Stimulated activated CD4-positive, alpha-beta T cell treated with anti-CD3 and anti-CD28 coated beads, Interleukin-4, amount 100 ng/mL, for 24 hours (primary cell): ENCODE results near the gene RRAS.
A peak's percentile ranks its signal among the peaks of the same experiment; 100 is the strongest.

ENCODE experiments used
- DNase-seq: peaks from one replicate; pipeline ENCODE4 v3.0.0-alpha.2; 2020

The RRAS gene

DNA sequence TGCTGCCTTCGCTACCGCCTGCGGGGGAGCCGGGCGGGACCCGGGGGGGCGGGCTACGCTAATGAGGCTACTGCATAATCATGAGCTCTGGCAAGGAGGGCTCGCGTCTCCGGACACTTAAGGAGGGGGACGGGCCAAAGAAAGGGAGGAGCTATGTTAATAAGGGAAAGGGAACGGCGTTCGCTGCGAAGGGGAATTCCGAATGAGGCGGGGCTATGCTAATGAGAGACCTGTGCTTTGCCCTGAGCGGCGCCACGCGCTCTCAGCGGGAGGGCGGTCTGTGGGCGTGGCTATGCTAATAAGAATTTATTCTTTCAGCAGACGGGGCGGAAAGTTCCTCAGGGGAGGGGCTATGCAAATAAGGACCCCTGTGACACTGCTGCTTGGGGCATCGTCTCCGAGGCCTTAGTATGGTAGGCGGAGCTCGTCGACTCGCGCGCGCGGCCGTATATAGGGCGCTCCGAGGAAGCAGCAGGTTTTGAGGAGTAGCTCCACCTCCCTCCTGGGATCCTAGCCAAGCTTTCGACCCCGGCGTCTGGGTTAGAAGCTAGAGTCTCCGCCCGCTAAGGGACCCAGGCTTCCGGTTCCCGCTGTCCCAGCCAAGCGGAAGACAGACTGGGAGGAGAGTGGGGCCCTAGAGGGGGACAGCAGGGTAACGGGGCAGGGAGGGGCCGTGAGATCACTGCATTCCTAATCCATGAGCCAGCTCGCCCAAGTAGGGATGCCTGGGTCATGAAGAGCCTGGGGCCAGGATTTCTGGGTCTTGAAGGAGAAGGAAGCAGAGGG lies at the start of gene RRAS:
RRAS (minus strand) TSS at position 31 of the 786 bp plus-strand sequence. CDS start 45 bp downstream, outside the sequence.
- DNase-seq, result peak; percentile 100

DNA sequence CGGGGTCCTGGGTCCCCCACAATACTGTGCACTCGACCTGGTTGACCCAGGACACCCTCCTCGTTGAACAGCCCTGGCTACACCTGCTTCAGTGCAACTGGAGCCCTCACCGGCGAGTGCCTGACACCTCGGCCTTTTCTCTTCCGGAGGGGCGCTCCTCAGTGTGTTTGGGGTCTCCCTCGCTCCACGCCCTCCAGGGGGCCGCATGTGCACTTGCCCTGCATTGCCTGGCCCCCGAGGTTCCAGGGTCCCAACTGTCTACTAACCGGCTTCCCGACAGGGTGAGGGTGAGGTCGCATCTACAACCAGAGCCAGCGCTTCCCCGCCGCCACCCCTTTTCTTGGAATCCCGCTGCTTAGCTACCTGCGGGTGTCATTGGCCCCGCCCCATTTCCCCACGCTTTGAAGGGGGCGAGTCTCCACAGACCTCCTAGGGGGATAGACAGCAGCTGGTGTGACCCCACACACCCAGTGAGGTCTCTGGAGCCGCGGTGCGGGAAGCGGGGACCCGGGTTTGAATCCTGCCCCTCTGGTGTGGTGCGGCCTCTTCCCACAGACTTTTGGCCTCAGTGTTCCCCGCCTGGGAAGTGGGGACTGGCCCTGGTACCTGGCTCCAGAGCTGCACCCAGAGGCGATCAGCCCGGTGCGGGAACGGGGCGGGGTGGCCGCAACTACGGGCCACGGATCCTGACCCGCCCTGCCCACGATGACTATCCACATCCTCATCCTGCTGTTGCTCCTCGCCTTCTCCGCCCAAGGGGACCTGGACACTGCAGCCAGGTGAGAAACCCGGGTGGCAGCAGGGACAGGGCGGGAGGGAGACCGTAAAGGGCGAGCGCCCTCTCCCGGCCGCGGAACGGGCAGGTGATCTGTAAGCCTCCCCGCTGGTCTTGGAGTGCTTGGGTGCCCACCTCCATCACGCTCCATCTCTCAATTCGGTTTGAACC lies 49.5 kb upstream of the RRAS start, which contains the start of gene ADM5:
ADM5 (plus strand) TSS at position 462 of the 946 bp plus-strand sequence; CDS start at position 706, 244 bp downstream.
- DNase-seq, result peak; percentile 44

DNA sequence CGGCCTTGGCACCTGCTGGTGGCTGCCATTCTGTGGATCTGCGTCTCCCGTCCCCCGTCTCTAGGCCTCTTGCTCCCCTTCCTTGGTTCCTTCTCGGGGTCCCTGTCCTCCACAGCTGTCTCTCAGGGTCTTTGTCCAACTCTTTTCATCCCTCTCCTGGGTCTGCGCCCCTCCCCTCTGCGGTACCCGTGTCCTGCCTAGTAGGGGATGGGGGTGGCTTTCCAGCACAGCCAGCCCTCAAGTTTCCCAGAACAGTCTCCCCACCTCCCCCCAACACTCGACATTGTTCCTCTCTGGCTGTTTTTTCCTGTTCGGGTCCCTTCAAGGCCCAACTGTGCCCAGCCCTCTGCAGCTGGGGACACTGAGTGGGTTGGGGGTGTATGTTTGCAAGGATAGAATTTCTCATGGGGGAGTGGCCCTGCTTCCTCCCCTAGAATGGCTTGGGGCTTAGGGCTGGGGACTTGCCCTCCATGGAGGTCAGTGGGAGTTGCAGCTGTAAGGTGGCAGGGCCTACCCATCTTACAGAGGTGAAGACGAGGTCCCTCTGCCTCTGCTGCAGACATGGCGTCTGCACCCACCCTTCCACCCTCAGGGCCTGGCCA lies 48.7 kb upstream of the RRAS start:
- no peak for DNase-seq

DNA sequence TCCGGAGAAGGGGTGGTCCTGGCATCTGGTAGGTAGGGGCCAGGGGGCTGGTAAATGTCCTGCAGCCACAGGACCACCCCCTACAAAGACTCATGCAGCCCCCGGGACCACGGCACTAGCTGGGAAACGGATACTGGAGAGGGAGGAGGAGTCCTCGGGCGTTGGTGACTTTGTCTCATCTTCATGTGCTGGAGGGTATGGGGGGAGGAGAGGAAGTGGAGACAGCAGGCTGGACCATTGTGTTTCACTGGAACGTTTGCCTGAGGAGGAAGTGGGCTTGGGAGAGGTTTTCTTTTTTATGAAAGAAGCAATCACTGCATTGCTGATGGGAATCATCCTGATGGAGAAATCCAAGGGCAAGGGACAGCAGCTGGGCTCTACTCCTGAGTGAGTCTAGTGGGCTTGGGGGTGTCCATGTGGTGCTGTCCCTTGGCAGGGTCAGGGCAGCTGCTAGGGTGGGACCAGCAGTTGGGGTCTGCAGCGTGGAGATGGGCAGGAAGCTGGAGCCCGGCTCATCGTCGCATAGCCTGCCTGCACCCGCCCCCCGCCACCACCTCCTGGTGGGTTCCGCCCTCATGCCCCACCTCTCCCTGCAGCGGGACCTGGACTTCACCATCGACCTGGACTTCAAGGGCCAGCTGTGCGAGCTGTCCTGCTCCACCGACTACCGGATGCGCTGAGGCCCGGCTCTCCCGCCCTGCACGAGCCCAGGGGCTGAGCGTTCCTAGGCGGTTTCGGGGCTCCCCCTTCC lies 47.8 kb upstream of the RRAS start:
- DNase-seq, result no peak

DNA sequence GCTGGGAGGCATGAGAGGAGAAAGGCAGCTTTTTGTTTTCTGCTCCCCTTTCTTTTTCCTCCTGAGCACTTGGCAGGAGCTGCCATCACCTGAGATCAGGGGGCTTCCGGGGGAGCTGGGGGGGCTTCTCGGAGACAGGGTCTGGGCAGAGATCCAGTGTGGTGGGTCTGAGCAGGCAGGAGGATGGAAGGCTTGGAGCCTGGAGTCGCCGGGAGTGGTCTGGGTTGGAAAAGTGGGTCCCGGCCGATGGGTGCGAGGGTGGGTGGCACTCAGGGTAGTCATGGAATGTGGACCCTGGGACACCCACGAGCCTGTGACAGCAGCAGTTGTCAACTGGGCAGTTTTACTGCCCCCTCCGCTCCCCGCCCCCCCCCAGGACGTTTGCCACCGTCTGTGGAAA lies 47.2 kb upstream of the RRAS start:
- DNase-seq, result no peak

DNA sequence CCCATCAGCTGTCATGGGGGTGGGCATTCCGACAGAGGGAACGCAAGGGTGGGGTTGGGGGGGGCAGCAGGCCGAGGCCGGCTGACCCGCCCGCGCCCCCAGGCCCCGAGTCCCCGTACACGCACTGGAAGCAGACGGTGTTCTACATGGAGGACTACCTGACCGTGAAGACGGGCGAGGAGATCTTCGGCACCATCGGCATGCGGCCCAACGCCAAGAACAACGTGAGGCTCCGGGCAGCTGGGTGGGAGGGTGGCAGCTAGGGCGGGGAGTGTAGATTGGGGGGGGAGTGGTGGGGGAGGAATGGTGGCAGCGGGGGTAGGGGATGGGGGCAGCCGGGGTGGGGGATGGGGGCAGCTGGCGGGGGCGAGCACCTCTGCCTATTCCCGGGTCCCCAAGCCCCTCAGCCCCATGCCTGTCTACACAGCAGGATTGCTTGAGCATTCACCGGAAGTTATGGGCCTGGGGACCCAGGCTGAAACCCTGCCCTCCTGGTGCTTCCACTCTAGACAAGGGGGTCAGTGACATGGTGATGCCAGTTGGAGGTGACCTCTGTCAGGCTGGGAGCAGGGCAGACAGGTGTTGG lies 46.7 kb upstream of the RRAS start:
- DNase-seq, result no peak

DNA sequence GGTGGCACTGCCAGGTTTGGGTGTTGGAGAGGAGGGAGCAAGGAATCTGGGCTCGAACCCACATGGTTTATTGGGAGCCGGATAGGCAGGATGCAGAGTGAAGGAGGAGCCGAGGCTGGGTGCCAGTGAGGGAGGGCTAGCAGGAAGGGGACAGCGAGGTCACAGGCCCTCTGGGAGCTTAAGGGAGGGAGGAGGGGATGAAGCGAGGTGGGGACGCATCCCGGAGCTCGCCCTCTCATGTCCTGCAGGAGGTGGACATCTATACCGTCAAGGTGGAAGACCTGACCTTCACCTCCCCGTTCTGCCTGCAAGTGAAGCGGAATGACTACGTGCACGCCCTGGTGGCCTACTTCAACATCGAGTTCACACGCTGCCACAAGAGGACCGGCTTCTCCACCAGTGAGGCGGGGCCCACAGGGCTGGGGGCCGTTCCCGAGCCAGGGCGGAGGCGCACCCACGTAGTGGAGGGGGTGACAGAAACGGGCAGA lies 45.9 kb upstream of the RRAS start:
- DNase-seq, result no peak

DNA sequence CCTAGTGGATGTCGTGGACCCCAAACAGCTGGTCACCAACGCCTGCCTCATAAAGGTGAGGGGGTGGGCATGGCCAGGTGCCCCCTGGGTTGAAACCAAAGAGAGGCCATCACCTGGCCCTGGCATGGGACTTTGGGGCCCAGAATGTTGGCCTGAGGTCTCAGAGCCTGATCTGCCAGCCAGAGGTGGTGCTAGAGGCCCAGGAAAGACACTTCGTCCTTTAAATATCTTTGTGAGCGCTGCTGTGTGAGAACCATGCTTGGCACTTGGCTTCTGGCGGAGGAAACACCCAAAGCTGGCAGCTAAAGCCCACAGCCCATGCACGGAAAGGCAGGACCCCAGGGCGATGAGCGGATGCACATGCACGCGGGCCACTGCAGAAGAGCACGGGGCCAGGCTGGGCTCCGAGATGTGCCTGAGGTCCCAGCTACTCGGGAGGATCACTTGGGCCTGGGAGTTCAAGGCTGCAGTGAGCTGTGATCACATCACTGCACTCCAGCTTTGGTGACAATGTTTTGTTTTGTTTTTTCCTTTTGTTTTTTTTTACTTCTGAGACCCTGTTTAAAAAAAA lies 45.1 kb upstream of the RRAS start:
- no peak for DNase-seq

DNA sequence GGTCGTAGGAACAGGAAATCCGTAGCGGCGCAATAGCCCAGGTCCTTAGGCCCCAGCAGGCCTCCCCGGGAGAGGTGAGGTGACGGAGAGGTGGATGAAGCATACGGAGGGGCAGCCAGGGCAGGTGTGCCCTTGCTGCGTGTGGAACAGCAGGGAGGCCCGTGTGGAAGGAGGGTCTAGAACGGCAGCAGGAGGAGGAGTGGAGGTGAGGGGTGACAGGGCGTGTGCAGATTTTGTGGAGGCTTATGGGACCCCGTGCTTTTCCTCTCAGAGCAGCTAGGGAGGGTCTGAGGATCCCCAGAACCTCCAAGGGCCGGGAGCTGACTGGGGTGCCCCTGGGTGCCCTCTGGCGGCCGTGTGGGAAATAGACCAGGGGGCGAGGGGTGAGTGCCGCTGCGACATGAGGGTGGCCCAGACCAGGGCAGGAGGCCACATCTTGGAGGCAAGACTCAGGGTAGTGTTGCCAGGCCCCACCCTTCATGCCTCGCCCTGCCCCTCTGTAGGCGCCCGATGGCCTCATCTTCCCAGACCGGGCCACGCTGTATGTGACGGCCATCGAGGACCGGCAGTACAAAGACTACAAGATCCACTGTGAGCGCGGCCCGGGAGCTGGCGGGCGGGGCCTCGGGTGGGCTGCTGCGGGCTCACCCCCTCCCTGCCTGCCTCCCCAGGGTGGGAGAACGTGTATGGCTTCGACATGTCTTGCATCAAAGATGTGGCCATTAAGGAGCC lies 44.5 kb upstream of the RRAS start:
- DNase-seq, result no peak

DNA sequence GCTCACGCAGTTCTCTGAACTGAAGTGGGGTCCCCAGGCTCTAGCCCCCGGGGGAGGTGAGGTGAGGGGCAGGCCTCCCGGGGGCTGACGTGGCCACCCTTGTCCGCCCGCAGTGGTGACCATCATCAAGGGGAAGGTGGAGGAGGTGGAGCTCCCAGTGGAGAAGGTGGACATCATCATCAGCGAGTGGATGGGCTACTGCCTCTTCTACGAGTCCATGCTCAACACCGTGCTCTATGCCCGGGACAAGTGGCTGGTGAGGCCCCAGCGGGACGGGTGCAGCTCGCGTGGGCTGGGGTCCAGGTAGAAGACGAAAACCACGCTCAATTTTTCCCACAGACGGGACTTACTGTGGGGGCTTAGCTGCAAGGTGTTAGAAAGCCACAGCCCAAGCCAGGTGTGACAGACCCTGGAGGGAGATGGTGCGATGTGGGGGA lies 43.9 kb upstream of the RRAS start:
- no peak for DNase-seq

DNA sequence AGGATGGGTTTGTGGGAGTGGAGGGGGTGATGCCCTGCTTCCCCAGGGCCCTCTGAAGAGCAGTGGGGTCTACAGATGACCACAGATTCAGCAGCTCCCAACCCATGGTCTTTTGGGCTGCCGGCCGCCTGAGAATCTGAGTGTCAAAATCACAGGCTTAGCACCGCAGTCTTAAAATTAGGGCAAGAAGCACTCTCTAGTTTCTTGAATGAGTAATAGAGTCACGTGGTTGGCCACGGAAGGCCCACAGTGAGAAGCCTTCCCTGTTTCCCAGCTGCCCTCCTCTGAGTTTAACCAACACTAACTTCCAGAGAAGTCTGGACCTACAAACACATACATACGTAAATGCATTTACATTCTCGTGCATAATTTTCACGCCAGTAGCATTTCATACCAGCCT lies 42.3 kb upstream of the RRAS start:
- DNase-seq, result no peak

DNA sequence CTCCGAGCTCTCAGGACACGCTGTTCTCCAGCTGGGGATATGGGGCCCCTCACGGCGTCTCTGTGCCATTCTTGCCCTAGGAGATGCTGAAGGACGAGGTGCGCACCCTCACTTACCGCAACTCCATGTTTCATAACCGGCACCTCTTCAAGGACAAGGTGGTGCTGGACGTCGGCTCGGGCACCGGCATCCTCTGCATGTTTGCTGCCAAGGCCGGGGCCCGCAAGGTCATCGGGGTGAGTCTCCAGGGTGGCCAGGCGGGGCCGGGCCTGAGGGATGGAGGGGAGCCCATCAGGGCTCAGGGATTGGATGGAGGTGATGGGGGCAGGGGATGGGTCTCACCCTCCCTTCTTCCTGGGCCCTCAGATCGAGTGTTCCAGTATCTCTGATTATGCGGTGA lies 41.9 kb upstream of the RRAS start:
- no peak for DNase-seq

DNA sequence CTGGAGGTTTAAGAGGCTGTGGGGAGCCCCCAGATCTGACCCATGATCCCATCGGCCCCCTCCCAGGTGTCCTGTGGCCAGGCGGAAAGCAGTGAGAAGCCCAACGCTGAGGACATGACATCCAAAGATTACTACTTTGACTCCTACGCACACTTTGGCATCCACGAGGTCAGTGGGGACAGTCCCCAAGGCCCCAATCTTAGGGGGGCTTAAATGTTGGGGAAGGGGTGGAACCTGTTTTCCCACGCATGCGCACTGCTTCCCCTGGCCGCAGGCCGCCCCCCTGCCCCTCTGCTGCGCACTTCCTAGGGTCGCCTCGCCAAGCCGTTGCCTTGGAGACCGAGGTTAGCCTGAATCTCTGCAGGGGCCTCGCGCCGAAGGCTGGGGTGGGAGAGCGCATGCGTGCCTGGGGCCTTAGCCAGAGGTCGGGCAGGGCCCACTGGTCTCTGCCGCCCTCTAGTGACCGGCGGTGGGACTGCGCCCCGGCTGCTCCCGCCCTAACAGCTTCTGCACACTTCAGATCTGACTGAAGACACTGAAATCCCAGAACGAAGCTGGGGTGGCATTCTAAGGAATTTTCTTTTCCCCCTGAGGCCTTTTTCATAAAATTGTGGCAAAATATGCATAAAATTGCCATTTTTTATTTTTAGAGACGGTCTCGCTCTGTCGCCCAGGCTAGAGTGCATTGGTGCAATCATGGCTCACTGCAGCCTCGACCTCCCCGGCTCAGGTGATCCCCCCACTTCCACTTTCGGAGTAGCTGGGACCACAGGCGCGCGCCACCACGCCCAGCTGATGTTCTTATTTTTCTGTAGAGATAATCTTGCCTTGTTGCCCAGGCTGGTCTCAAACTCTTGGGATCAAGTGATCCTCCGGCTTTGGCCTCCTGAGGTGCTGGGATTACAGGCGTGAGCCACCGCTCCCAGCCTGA lies 40.7 kb upstream of the RRAS start:
- DNase-seq, result peak; percentile 95

DNA sequence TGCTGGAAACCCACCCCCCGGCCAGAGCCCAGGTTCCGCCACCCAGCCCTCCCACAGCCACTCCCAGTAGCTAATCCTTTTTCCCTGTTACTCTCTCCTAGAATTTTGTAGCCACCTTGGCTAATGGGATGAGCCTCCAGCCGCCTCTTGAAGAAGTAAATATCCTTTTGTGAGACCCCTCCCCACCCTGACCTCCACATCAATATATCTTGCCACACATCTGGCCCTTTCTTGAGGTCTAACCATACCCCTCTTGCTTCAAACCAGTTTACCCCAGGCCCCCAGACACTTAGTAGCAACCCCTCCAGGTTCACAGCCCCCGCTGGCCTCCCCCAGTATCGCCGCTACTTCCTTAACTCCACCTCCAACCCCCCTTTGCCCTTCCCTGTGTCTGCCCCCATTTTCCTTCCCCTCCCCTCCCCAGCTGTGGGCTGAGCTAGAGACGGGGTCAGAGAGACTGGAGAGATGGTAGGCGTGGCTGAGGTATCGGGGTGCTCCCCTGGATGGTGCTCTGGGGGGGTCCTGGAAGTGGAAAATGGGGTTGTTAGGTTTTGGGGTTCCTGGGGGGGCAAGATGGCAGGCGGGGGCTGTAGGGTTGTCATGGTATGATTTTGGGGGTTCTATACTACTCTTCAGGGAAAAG lies 39.9 kb upstream of the RRAS start:
- no peak for DNase-seq

DNA sequence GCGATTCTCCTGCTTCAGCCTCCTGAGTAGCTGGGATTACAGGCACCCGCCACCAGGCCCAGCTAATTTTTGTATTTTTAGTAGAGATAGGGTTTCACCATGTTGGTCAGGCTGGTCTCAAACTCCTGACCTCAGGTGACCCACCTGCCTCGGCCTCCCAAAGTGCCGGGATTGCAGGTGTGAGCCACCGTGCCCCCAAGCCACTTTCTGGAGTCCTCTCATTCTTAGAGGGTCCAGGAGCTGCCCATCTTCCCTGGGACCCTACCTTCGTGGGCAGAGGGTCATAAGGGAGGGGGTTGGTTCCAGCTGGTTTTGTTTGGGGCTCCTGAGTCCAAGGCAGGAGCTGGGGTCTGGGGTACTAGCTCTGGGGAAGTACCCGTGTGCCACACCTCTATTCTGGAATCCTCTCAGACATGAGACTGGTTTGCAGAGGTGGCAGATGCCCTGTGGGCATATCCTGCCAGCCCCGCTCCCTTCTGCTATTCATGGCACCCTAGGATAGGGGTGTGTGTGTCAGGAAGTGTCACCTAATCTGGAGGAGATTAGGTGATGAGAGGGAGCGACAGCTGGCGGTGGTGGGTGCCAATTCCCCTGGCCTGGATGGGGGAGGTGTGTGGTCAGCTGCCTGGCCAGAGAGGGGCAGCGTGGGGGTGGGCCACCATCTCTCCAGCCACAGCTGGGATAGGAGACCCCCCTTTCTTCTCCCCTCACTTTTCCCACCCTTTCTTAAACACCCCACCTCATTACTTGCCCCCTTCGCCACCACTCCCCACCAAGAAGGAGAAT lies 39.2 kb upstream of the RRAS start:
- no peak for DNase-seq

DNA sequence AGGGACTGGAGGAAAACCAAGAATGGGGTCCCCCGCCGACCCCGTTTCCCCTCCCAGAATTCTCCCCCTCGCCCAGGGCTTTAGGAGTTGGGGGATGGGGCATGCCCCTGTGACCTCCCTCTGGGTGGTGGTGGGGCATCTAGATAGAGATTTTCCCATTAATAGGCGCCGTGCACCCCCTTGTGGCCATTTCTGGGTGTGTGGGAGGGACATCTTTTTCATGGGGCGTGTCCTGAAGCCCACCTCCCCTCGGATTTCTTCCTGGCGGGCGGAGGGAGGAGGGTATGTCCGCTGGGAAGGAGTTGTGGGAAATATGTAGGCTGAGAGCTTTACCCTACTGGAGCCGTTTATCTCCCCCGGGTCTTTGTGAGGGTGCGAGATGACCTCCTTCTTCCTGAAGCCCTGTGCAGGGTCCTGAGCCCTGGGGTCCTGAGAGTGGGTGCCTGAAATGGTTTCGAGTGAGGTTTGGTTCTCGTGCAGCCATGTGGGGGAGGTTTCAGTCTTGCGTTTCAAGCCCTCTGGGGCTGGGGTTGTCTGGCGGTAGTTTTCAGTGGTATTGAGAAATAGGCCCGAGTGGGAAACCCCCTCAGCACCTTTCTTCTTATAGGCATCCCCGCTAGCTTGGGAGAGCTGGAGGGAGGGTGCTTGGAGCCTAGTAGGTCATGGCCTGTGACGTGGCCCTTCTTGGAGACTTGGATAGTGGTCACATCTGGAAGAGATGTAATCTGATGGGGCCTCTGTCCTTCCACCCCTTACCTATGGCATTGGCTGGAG lies 38.1 kb upstream of the RRAS start:
- DNase-seq, result peak; percentile 86

DNA sequence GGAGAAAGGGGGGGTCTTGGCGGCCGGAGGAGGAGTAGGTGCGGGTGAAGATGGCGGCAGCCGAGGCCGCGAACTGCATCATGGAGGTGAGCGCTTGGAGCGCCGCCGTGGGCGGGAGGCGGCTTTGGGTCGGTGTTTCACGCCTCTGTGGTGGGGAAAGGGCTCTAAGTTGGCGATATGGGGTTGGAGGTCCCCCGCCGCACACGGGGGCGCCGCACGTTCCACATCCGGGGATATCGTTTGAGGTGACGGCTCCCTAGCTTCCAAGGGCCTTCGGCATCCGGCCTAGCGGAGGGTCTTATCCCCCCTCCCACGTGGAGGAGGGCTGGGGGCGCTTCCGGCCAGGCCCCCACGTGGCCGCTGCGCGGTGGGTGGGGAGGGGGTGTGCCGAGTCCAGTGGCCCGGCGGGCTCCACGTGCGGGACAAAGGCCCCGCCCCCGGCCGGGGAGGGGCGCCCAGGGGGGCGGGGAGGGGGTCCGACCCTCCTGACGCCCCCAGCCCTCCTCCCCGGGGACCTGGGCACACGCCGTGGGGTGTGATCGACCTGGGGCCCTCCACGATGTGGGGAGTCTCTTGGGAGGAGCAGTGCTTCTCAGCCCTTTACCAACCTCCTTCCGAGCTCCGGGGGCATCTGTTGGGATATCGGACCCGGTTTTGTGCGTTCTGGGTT lies 37.4 kb upstream of the RRAS start, which contains the start of gene PRMT1:
PRMT1 (plus strand) TSS at position 41 of the 670 bp plus-strand sequence; CDS start at position 51, 10 bp downstream.
- DNase-seq, result peak; percentile 52
